HG02981 (cell line): ENCODE data around the gene ABCA13.

Experiments used
- ATAC-seq: cut with Tn5 transposase; IDR thresholded peaks from one replicate; pipeline ENCODE4 v1.9.1; 2021; ENCODE audit warnings: mild to moderate bottlenecking, moderate library complexity; ENCODE audit not compliant: unreplicated experiment

The ABCA13 gene

GRCh38 chr7:48505466-48505865 is 334.2 kb downstream of the ABCA13 start:
- ATAC-seq = no peak

DNA sequence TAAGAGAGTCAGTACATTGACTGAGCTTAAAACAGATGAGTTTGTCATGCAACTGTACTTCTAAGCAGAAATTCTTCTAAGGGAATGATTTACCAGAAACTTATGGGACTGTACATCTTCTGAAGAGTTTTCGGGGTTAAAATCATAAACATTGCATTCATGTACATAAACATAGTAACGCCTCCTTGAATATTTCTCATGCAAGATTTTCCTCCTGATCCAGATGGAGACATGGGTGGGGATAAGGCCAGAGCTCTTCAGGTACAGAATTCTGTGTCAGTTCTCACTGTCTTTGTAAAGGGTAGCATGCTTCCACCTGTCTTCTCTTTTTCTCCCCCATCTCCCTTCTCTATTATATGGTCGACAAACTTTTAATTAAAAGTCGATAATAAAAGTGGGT is 335.3 kb downstream of the ABCA13 start:
- no peak for ATAC-seq

- ATAC-seq = no peak
Observed at GRCh38 chr7:48511080-48511479, 339.8 kb downstream of the ABCA13 start.

GRCh38 chr7:48512892-48513291 is 341.6 kb downstream of the ABCA13 start:
- ATAC-seq = no peak

DNA sequence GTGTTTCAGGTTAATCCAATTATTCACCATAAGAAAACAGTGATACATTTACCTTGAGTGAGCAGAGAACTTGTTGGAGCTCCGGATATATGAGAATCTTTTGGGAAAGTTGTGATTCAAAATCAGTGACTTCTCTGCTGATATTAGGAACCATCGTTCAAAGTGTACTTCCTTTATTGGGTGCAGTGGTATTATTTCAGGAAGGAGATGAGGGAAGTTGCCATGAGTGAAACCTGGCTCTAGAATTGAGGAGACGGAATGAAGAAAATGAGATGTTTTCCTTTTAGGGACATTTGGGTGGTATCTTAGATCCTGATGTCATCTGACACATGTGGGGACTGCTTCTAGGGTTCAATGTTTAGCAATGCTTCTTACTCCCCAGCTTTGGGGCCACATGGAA is 343.9 kb downstream of the ABCA13 start:
- ATAC-seq = no peak

DNA sequence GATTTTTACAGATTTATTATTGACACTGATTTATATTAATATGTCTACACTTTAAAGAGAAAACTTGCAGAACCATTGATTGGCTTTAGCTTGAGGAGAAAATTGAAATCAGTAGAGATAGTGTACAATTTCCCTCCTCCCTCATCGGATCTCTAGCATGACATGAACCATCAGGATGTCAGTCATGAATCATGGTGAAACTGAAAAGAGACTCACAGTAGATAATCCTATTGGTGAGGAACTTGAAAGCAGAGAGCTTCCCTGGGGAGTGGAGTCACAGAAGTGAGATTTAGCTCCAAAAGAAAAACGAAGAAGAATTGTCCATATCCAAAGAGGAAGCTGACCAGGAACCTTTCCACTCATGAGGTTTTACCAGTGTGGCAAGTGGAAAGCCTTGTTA is 346.8 kb downstream of the ABCA13 start:
- ATAC-seq = no peak

GRCh38 chr7:48522692-48523091 is 351.4 kb downstream of the ABCA13 start:
- ATAC-seq = no peak

GRCh38 chr7:48525736-48526732 is 354.8 kb downstream of the ABCA13 start:
- no peak for ATAC-seq

- ATAC-seq = no peak
Observed at GRCh38 chr7:48528646-48529045, 357.4 kb downstream of the ABCA13 start.

- ATAC-seq = no peak
Observed at GRCh38 chr7:48537561-48537960, 366.3 kb downstream of the ABCA13 start.

DNA sequence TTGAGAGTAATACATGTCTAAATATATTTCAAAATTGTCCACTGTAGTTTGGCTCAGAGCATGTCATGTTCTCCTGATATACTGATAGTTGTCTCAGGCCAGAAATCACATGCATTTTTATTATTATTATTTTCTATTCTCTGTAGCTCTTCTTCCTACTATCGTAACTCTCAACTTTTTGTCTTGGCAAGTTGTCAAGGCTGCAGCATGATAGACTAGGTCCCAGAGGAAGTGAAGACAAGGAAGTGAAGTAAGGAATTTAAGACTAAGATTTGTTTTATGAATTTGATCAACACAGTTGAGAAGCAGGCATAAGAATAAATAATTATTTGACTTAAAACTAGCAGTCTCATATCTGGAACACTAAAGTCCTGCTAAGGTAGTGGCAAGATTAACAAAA is 369.5 kb downstream of the ABCA13 start:
- ATAC-seq = no peak

DNA sequence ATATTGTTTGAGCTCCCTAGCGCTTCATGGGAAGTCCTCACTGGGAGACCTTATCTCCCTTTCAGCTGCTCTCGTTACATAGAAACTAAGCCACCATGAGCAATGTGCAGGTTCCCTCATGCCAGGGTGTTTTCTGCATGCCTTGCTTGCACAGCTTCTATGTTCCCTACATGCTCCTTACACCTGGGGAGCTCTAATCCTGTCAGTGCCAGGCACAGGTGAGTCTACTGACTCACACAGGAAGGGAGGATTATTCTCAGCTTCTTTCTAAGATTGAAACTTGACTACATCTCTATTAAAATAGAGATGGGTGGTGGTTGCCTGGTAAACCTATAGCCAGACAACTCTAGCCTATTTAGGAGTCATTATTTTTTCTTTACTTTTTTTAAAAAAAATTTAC is 377.4 kb downstream of the ABCA13 start:
- no peak for ATAC-seq

GRCh38 chr7:48551652-48552051 is 380.4 kb downstream of the ABCA13 start:
- ATAC-seq = no peak

DNA sequence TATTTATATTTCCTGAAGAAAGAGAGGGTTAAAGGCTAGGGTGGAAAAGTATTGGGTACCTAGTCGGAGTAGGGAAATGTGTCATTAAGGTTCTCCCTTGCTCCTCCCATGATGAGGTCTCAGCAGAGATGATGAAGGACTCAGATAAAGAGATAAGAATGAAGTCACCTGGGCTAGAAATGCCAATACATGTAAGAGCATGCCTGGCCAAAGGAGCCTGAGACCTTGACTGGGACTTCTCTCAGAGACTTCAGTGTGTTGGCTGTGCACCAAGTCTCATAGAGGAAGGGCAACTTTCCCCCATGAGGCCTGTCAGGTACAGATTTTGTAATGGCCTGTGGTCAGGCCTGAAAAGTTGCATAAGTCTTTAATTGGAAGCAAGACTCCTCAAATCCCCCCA is 392.1 kb downstream of the ABCA13 start:
- ATAC-seq = no peak

DNA sequence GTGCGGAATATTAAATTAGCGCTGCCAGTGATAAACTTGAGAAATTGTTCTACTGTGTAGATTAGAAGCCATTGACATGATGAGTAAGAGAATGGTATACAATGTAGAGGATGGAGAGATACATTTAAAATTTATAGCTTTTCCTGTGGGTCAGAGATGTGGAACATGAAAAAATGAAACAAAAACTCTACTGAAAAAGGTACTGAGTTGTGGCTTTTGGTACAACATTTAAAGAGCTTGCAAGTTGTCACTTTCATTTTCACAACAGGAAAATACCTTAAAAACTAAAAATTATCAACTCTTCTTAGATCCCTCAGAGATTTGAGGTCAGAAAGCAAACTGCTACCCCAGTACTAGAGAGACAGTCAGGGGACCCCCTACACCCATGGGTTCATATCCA is 404.3 kb downstream of the ABCA13 start:
- no peak for ATAC-seq

- ATAC-seq = no peak
Observed at GRCh38 chr7:48587475-48587874, 416.2 kb downstream of the ABCA13 start.

GRCh38 chr7:48594349-48594748 is 423.1 kb downstream of the ABCA13 start:
- no peak for ATAC-seq

DNA sequence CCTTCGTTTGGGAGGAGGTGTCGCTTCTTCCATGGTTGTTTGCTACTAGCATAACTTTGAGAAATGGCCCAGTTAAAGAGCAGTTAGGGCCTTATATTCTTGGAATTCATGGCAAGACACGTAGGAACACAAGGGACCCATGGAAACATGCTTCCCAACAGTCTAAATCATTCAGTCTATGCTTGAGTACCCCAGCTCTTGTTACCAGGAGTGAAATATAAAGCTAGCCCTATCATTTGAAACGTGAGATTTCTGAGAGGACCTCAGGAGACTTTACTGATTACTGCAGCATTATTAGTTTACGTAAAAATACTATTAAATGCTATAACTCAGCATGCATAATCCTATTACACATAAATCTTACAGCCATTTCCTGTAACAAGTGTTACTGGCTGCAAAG is 424.5 kb downstream of the ABCA13 start:
- no peak for ATAC-seq

DNA sequence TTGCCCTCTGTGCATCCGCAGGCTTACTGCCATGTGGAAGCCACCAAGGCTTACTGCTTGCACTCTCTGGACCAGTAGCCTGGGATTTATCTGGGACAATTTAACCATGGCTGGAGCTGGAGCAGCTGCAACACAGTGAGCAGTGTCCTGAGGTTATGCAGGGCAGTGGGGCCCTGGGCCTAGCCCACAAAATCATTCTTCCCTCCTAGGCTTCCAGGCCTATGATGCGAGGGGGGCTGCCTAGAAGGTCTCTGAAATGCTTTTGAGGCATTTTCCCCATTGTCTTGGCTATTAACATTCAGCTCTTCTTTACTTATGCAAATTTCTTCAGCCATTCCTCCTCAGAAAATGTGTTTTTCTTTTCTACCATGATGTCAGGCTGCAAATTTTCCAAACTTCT is 439.4 kb downstream of the ABCA13 start:
- no peak for ATAC-seq

DNA sequence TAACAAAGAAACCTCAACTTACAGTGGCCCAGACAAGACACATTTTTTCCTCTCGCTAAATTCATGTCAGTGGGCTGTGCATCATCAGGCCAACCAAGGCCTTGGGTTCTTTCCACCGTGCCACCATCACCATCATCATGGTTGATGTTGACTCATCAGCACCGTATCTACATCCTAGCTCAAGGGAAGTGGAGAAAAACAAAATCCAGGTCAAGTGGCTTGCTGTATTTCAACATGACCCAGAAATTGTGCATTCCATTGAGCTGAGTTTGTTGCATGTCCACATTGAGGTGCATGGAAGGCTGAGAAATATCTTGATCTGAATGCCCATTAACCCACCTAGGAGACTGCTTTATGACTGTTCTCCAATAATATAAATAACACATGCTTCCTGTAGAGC is 440.7 kb downstream of the ABCA13 start:
- ATAC-seq = no peak

DNA sequence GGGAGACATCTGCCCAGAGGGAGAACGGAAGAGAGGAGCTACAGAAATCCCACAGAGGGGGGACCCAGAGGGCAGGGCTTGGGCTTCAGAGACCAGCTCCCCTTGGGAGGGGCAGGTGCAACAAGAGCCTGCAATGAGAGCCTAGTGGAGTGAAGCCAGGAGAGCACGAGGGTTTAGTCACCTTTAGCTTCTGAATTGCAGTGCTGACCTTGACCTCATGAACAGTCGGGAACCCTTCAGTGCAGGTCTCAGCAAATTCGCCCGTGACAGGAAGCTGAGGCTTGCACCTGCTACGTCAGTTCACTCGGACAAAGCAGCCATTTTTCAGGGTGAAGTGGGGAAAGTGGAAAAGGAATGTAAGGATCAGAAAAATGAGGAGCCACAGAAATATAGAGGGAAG is 446.2 kb downstream of the ABCA13 start:
- ATAC-seq = no peak

DNA sequence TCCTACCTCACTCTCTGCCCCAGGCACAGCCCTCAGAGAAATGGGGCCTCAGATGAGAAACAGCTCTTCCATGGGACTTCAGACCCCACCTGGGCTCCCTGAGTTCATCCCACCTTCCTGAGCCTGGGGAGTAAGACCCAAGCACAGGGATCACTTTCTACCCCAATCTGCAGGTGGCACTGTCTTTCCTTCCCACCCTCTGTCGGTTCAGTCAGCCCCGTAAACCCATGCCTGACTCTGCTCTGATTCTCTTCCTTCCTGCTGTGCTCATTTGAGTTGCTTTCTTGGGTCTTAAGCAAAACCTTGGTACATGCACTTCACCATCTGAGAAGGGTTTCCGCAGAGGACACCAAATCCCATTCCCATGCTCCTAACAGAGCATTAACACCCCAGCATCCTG is 446.7 kb downstream of the ABCA13 start:
- ATAC-seq = no peak

- ATAC-seq = no peak
Observed at GRCh38 chr7:48621076-48621475, 449.8 kb downstream of the ABCA13 start.
